Transverse colon (tissue), 4 donors: ENCODE results near the gene PDCD1. TPM values are rescaled to one million over a fixed set of nuclear protein-coding genes. Genes with fewer than 3 reads are reported as not detected.

Experiments
- DNase-seq: peaks from one replicate; pipeline ENCODE4 v3.0.0-alpha.2; 2019
- H3K27ac ChIP-seq, 4 donors: fragments of 200-600 bp; sonication (generic); 2 replicates each; pipeline ENCODE4 v1.5.1; 2016 to 2018; ENCODE audit warnings: inconsistent platforms in 4 of 4
- H3K27me3 ChIP-seq: fragments of 200-600 bp; sonication (generic); 2 replicates; pipeline ENCODE4 v1.5.1; 2017; ENCODE audit warnings: inconsistent platforms
- H3K36me3 ChIP-seq, 4 donors: fragments of 200-600 bp; sonication (generic); 2 replicates each; pipeline ENCODE4 v1.5.1; 2017 to 2019; ENCODE audit warnings: inconsistent platforms in 4 of 4
- H3K4me1 ChIP-seq, 4 donors: fragments of 200-600 bp; sonication (generic); 2 replicates each; pipeline ENCODE4 v1.5.1; 2017 to 2020; ENCODE audit warnings: inconsistent platforms in 4 of 4
- H3K4me3 ChIP-seq, 4 donors: fragments of 200-600 bp; sonication (generic); 1 replicate in 1 of 4; 2 replicates in 3 of 4; pipeline versions ENCODE4 v1.5.1 to v1.6.1; 2017 to 2019; ENCODE audit warnings: inconsistent platforms in 4 of 4
- H3K9me3 ChIP-seq, 2 donors: fragments of 200-600 bp; sonication (generic); 2 replicates each; pipeline ENCODE4 v1.5.1; 2017 to 2019; ENCODE audit warnings: inconsistent platforms in 2 of 2
- EP300 ChIP-seq: sonication (generic); formaldehyde crosslinking; IDR thresholded peaks from one replicate; pipeline ENCODE4 v1.6.1; 2017; ENCODE audit warnings: antibody characterized with exemption, low read depth
- POLR2A ChIP-seq: fragments of 450-650 bp; IDR thresholded peaks from one replicate; pipeline ENCODE4 v1.6.1; 2016; ENCODE audit warnings: antibody characterized with exemption, mild to moderate bottlenecking, moderate library complexity
- POLR2AphosphoS5 ChIP-seq, 3 donors: sonication (generic); formaldehyde crosslinking; IDR thresholded peaks; one replicate each; pipeline ENCODE4 v1.6.1; 2016; ENCODE audit warnings: antibody characterized with exemption in 3 of 3
- WGBS, 2 donors: methylation state at CpG; one replicate each; pipeline ENCODE4 v1.1.5; 2018; ENCODE audit warnings: low coverage in 1 of 2; 5-methylcytosine and 5-hydroxymethylcytosine counted together
- in situ Hi-C, 4 donors: fragments of 200-750 bp; cut with MboI; loops; one replicate each; pipeline versions ENCODE4 v1.15.0 to v1.15.1; 2017; ENCODE audit warnings: low sequenced_read_pairs in 3 of 4, low pct_ligation_motif_present in 1 of 4, low pct_unique_long_range_greater_than_20kb in 1 of 4
- intact Hi-C: fragments of 100-400 bp; cut with DNase I; formaldehyde crosslinking; loops from one replicate; pipeline ENCODE4 v1.15.1; 2023; ENCODE audit warnings: low total_unique reads
- total RNA-seq, 4 donors: library from RNA; depleted of rRNA; stranded (reverse); fragments of >200 nt; gene quantifications; one replicate each; pipeline ENCODE4 v1.1.0, GENCODE V29; 2016
- TF ChIP-seq, protein P1 (sequence below), 5 experiments: fragments of 200-600 bp in 3 of 5; fragments of 450-650 bp in 2 of 5; sonication (generic) in 3 of 5; IDR thresholded peaks; 1 replicate in 2 of 5; 2 replicates in 3 of 5; pipeline ENCODE4 v1.5.1; 2016 to 2017; ENCODE audit warnings: antibody characterized with exemption in 5 of 5, inconsistent platforms in 3 of 5, mild to moderate bottlenecking in 2 of 5, moderate library complexity in 1 of 5

PDCD1 gene
- total RNA-seq, 4 donors from 2014 or later = 0.55 to 0.64 TPM; not detected in 2

GRCh38 chr2:241811201-241811951 lies 47.3 kb downstream of the PDCD1 start:
- no peak for DNase-seq
- intact Hi-C loops (no loop called here), in situ Hi-C loops (no loop called here)

GRCh38 chr2:241810307-241811200 lies 48.1 kb downstream of the PDCD1 start:
- Histone ChIP-seq H3K4me3 (peak overlapping the region in 2 of 4 donors; percentile 43 to 44), H3K27ac (peak overlapping the region in 2 of 4 donors; percentile 77 to 88), H3K36me3 (no peaks in the 10 kb centered on the region), H3K4me1 (peaks cover 0 to 10% (median 6%) of the 10 kb centered on the region in 4 donors), H3K9me3 (no peaks in the 10 kb centered on the region), H3K27me3 (no peaks in the 10 kb centered on the region)
- TF ChIP-seq POLR2AphosphoS5 (IDR thresholded peaks at IDR 0.05) (no peak), POLR2A (no peak), EP300 (no peak)
- TF ChIP-seq, protein P1, sequence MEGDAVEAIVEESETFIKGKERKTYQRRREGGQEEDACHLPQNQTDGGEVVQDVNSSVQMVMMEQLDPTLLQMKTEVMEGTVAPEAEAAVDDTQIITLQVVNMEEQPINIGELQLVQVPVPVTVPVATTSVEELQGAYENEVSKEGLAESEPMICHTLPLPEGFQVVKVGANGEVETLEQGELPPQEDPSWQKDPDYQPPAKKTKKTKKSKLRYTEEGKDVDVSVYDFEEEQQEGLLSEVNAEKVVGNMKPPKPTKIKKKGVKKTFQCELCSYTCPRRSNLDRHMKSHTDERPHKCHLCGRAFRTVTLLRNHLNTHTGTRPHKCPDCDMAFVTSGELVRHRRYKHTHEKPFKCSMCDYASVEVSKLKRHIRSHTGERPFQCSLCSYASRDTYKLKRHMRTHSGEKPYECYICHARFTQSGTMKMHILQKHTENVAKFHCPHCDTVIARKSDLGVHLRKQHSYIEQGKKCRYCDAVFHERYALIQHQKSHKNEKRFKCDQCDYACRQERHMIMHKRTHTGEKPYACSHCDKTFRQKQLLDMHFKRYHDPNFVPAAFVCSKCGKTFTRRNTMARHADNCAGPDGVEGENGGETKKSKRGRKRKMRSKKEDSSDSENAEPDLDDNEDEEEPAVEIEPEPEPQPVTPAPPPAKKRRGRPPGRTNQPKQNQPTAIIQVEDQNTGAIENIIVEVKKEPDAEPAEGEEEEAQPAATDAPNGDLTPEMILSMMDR (IDR thresholded peaks at IDR 0.05) = no peak
- intact Hi-C loops = no loop called here
- 78% methylated on average over 25 of the region's 28 CpGs; no CpG with 5 or more reads in 1 of the 2 donors for WGBS, 2 donors
- DNase-seq = peak; percentile 6
- in situ Hi-C loops = no loop called here

More at GRCh38 chr2:241811201-241811951, 47.3 kb downstream of the PDCD1 start:
- TF ChIP-seq POLR2A (no peak), POLR2AphosphoS5 (IDR thresholded peaks at IDR 0.05) (no peak), EP300 (no peak)
- Histone ChIP-seq H3K4me1 (peaks cover 0 to 10% (median 6%) of the 10 kb centered on the region in 4 donors), H3K9me3 (no peaks in the 10 kb centered on the region), H3K4me3 (no peak overlapping the region), H3K27ac (no peak overlapping the region), H3K36me3 (no peaks in the 10 kb centered on the region), H3K27me3 (no peaks in the 10 kb centered on the region)
- WGBS, 2 donors = 89% methylated on average over 25 of the region's 27 CpGs; no CpG with 5 or more reads in 1 of the 2 donors

DNA sequence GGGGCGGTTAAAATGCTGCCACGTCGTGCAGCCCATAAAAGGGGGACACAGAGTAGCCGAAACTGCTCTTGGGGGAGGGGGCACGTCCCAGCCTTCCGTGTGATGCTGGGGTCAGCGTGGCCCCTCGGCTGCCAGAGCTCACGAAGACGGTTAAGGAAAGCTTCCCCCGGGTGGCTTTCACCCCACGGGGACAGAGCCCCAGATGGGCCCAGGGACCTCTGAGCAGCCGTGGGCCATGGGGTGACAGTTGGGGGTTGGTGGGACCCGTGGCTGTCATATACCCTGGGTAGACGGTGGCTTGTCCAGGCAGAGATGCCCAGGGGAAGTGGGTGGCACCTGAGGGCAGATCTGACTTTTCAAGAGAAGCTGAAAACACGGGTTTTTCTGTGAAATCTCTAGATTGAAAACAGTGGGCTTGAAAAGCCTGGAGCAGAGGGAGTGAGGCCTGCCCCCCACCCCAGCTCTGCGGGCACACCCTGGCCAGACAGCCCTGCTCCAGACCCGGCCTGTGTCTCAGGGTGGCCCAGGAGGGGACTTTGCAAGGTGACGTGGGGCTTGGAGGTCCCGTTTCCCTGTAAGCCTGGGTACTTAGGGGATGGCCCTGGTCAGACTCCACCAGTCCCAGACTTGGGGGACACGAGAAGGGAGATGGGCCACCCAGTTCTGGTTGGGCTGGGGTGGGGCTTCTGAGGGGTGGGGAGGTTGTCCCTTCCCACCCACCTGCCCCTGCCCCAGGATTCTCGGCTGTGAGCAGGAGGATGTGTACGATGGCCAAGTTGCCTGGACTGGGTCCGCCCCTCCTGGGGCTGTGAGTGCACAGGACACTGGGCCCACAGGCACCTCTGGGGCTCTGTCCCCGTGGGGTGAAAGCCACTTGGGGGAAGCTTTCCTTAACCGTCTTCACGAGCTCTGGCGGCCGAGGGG lies 49.0 kb downstream of the PDCD1 start:
- intact Hi-C loops = no loop called here
- H3K36me3 ChIP-seq = no peaks in the 10 kb centered on the region
- no peaks in the 10 kb centered on the region for H3K9me3 ChIP-seq
- H3K27ac ChIP-seq = peak overlapping the region; percentile 73 to 88 (median 77)
- in situ Hi-C loops = no loop called here
- peaks cover 1% of the 10 kb centered on the region for H3K27me3 ChIP-seq
- H3K4me1 ChIP-seq = peaks cover 3 to 14% (median 8%) of the 10 kb centered on the region in 4 donors
- peak; percentile 8 for DNase-seq
- no peak for TF ChIP-seq POLR2AphosphoS5 (IDR thresholded peaks at IDR 0.05)
- TF ChIP-seq, protein P1 (IDR thresholded peaks at IDR 0.05) = no peak
- no peak for TF ChIP-seq POLR2A
- no peak for TF ChIP-seq EP300
- WGBS, 2 donors = 60% methylated on average over 29 of the region's 29 CpGs; no CpG with 5 or more reads in 1 of the 2 donors
- peak overlapping the region in 3 of 4 donors; percentile 36 to 44 (median 43) for H3K4me3 ChIP-seq

- DNase-seq = peak; percentile 85
- 63 to 81% methylated on average over 3 to 31 of the region's 31 CpGs for WGBS, 2 donors
- Histone ChIP-seq H3K4me3 (peak within 1 kb of the TSS in 3 of 4 donors; percentile 36 to 44 (median 43)), H3K27ac (peak within 1 kb of the TSS; percentile 73 to 88 (median 77)), H3K4me1 (peaks cover 3 to 22% (median 15%) of the 10 kb centered on the region in 4 donors), H3K27me3 (peaks cover 9% of the 10 kb centered on the region), H3K36me3 (no peaks in the 10 kb centered on the region), H3K9me3 (no peaks in the 10 kb centered on the region)
- in situ Hi-C loops = no loop called here
- intact Hi-C loops = no loop called here
- TF ChIP-seq POLR2A (peak; percentile 67), POLR2AphosphoS5 (IDR thresholded peaks at IDR 0.05) (peak; percentile 56 to 79 (median 78)), EP300 (no peak)
- TF ChIP-seq, protein P1 (IDR thresholded peaks at IDR 0.05) = no peak
Measured at GRCh38 chr2:241808721-241809382, 49.8 kb downstream of the PDCD1 start, which contains the start of gene NEU4. Gene NEU4, plus strand, starts transcription at chr2:241809193. Its CDS starts 5,292 bp downstream, at chr2:241814485.
